Renal pelvis (tissue), 4 donors: Measurements from ENCODE around the gene FCER2. TPM values are rescaled to one million over a fixed set of nuclear protein-coding genes. Genes with fewer than 3 reads are reported as not detected.
"Not testable (repeated sequence)": the region's sequence is repeated elsewhere in the genome, so short reads cannot be mapped to it uniquely, and the experiment has no call there.

Experiments used
- DNase-seq: peaks from one replicate; pipeline ENCODE4 v3.0.0-alpha.2; 2013
- polyA plus RNA-seq, 3 donors: library from polyadenylated mRNA; unstranded; fragments of 120-200 nt; gene quantifications; one replicate each; pipeline ENCODE4 v1.2.1, GENCODE V29; 2013; ENCODE audit not compliant: insufficient read length in 3 of 3

FCER2 gene
- polyA plus RNA-seq, 3 donors = 0.12 to 0.17 TPM; not detected in 1

DNA sequence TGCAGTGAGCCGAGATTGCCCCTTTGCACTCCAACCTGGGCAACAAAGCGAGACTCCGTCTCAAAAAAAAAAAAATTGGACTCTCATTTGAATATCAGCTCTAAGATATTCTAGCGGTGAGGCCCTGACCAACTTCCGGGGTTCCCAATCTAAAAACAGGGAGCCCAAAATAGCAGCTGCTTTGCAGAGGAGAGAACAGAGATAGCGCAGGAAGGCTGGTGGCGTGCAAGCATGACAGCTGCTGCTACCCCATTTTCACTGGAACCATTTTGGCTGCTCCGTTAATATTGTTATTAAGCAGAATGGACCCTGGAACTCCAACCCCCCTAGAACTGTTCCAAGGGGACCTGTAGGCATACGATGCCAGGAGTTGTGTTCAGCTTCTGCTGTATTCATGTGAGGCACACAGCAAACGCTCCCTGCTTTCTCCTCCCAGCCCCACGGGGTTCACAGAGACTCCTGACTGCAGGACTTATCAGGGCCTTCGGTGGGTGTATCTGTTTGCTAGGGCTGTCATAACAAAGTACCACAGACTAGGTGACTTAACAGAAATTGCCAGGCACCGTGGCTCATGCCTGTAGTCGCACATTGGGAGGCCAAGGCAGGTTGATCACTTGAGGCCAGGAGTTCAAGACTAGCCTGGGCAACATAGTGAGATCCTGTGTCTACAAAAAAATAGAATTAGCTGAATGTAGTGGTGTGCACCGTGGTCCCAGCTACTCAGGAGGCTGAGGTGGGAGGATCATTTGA, 53.5 kb downstream of the FCER2 start:
- no peak for DNase-seq

DNA sequence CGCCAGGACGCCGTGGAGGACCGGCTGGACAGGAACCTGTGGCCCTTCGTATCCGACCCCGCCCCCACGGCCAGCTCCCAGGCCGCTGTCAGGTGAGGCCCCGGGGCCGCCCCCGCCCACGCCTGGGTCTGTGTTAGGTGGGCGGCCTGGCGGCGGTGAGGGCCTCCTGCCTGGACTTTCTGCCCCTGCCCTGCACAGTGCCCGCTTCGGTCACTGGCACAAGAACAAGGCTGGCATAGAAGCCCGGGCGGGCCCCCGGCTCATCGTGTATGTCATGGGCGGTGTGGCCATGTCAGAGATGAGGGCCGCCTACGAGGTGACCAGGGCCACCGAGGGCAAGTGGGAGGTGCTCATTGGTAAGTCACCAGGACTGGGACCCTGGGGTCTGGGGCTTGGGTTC, 54.8 kb downstream of the FCER2 start:
- no peak for DNase-seq

DNA sequence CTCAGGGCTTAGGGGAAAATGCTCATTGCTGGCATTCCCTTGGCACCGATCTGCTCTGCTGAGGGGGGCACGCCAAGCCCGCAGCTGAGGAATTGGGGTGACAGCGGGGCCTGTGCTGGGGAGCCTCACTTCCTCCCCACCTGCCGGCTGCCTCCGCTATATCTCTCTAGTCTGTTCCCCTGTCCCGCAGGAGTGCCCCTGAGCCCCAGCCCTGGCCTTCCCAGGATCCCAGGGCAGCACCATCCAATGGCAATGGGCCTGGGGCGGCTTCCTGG, 55.6 kb downstream of the FCER2 start:
- DNase-seq = no peak

DNA sequence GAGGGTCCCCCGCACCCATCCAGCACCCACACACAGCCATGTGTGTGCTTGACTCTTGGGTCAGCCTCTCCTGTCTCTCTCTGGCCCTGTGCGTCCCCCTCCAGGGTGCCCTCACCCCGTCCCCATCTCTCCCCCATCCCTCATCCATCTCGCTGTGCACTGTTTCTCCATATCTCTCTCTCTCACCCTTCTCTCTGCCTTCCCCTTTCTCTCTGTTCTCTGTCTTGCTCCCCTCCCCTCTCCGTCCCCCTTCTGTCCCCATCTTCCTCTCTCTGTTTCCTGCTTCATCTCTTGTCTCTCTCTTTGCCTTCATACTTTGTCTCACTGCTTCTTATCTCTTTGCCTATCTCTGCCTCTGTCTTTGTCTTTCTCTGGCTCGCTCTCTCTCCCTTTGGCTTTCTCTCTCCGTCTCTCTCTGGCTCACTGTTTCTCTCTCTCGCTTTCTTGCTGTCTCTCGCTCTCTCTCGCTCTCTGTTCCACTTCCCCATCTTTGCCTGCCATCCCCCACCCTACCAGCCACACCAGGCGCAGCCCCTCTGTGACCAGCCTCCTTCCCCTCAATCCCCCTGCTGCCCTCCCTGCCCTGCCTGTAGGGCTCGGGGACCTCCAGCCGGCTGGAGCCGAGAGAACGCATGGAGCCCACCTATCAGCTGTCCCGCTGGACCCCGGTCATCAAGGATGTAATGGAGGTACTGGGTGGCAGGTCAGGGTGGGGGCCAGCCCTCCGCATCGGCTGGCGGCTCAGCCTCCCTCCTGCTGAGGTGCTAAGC, 56.1 kb downstream of the FCER2 start:
- no peak for DNase-seq

DNA sequence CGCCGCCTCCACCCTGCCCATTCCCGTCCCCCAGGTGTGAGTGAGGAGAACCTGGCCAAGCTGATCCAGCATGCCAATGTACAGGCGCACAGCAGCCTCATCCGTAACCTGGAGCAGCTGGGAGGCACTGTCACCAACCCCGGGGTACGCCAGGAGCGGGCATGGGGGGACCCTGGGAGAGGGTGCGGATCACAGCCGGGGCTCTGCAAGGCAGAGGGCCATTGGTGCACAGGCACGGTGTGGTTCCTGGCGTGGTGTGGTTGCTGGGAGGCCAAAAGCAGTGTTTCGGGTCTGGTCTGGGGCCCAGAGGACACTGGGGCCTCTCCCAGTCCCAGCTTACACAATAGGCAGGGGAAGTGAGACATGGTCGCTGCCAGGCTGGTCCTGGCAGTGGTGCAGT, 56.8 kb downstream of the FCER2 start:
- no peak for DNase-seq

DNA sequence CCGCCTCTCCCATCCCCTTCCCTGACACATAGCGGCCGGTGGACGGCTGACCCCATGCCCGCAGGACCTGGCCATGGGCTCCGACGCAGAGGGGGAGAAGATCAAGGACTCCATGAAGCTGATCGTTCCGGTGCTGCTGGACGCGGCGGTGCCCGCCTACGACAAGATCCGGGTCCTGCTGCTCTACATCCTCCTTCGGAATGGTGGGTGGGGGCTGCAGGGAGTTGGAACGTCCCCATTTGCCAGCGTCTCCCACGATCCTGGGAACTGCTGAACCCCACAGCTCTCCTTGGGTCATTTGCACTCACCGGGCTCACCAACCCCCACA, 57.4 kb downstream of the FCER2 start:
- no peak for DNase-seq

DNA sequence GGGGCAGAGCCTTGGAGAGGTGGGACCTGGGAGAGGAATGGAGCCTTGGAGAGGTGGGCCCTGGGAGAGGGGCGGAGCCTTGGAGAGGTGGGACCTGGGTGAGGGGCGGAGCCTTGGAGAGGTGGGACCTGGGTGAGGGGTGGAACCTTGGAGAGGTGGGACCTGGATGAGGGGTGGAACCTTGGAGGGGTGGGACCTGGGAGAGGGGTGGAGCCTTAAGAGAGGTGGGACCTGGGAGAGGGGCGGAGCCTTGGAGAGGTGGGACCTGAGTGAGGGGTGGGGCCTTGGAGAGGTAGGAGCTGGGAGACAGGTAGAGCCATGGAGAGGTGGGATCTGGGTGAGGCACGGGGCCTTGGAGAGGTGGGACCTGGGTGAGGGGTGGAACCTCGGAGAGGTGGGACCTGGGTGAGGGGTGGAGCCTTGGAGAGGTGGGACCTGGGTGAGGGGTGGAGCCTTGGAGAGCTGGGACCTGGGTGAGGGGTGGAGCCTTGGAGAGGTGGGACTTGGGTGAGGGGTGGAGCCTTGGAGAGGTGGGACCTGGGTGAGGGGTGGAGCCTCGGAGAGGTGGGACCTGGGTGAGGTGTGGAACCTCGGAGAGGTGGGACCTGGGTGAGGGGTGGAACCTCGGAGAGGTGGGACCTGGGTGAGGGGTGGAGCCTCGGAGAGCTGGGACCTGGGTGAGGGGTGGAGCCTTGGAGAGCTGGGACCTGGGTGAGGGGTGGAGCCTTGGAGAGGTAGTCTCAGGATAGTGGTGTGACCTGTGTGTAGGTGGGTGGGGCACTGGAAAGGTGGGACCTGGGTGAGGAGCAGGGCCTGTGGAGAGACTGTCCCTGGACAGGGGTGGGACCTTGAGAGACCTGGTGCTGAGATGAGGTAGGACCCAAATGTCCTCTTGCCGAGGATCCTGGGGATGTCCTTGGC, 58.0 kb downstream of the FCER2 start:
- not testable (repeated sequence) for DNase-seq

DNA sequence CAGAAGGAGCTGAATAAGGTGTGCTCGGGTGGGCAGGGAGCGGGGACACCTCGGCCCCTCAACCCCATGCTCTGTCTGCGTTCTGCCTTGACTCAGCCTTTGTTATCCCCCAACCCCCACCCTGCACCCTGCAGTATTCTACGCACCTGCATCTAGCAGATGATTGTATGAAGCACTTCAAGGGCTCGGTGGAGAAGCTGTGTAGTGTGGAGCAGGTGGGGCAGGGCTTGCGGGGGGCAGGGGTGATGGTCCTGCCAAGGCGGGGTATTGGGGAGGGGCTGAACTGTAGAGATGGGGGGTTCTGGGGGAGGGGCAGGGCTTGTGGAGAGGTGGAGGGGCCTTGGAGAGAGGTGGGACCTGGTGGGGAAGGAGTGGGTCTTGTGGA, 58.9 kb downstream of the FCER2 start:
- DNase-seq = no peak

DNA sequence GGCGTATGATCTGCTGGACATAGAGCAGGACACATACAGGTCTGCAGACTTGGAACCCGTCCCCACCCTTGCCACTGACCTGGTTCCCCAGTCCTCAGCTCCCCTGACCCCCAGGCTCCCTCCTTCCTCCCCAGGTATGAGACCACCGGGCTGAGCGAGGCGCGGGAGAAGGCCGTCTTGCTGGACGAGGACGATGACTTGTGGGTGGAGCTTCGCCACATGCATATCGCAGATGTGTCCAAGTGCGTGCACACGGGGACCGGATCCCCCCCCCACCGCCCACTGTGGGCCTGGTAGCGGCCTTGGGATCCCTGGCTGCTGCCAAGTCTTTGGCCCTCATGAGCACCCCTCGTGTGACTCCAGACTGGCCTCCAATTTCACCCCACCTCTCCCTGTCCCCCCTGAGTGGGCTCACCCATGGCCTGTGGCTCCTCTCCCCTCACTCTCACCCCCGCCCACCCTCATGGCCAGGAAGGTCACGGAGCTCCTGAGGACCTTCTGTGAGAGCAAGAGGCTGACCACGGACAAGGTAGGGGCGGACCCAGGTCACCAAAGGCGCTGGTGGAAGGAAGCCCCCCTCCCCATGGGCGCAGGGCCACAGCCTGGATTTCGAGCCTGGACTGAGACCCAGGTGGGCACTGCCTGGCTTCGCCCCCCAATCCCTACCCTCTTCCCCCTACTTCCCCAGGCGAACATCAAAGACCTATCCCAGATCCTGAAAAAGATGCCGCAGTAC, 59.5 kb downstream of the FCER2 start:
- no peak for DNase-seq

DNA sequence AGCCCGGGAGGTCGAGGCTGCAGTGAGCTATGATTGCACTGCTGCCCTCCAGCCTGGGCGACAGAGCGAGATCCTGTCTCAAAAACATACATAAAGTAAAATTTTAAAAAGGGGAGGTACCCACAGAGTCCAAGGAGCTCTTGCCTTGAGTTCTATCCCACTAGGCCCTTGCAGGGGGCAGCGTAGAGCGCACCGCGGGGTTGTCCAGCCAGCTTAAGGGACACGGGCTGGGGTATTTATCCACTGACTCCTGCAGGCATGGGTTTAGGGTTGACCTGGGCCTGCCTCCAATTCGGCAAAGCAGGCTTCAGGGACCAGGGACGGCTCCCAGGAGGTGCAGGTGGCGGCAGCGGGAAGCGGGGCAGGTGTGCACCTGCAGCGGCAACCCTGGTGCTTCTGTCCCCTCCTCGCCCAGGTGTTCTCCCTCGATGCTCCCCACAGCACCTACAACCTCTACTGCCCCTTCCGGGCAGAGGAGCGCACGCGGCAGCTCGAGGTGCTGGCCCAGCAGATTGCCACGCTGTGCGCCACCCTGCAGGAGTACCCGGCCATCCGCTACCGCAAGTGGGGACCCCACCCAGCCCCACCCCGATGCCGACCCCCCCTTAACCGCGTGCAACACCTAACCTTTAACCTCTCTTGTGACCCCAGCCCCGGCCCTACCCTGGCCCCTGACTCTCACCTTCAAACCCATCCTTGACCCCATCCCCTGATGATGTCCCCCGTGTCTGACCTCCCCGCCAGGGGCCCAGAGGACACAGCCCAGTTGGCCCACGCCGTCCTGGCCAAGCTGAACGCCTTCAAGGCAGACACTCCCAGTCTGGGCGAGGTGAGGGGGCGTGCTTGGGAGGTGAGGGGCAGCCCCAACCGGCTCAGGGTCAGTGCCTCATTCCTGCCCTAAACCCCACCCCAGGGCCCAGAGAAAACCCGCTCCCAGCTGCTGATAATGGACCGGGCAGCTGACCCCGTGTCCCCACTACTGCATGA, 60.3 kb downstream of the FCER2 start:
- DNase-seq = no peak

DNA sequence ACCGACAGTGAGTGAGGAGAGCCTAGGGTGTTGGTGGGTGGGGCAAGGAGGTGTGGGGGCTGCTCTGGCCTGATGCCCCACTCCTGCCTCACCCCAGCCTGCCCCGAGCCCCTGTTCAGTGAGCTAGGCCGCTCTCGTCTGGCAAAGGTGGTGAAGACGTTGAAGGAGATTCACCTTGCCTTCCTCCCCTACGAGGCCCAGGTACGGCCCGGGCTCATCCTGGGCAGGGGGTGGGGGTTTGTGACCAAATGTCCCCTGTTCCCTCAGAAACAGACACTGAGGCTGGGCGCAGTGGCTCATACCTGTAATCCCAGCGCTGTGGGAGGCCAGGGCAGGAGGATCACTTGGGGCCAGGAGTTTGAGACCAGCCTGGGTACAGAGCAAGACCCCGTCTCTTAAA, 61.1 kb downstream of the FCER2 start:
- DNase-seq = no peak

DNA sequence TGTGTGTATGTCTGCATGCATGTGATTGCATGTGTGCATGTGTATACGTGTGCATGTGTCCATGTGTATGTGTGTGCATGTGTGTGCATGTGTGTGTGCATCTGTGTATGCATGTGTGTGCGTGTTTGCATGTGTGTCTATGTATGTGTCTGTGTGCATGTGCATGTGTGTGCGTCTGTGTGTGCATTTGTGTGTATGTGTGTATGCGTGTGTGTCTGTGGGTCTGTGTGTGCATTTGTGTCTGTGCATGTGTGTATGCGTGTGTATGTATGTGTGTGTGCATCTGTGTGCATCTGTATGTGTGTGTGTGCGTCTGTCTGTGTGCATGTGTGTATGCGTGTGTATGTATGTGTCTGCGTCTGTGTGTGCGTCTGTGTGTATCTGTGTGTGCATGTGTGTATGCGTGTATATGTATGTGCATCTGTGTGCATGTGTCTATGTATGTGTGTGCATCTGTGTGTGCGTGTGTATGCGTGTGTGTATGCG, 62.0 kb downstream of the FCER2 start:
- no peak for DNase-seq

DNA sequence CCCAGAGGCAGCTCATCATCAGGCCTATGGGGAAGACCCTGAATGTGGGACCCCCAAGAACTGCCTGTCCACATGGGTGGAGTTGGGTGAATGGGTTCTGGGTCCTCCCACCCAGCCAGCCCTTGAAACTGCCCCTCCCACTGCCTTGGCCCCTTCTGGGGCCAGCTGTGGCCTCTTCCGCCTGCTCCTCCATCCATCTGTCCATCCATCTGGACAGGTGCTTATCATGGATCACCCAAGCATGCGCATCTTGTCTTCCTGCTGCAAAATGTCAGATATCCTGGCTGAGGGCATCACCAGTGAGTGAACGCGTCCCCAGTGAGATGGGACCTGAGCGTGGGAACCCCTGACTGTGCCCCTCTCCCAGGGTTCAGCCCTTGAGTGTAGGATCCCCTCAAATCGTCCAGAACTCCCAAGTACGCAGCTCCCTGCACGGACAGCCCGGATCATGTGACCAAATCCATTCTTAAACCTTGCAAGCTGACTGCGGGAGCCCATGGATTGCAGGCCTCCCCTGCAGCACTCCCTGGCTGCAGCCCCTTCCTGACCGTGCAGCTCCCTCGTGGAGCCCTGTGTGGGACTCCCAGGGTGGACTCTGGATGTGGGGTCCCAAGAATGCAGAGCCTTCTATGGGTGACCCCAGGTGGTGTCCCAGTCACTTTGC, 63.0 kb downstream of the FCER2 start:
- DNase-seq = no peak

Other genes starting within 250 kb of the FCER2 start
- 10 to 100 TPM in 1 of 3 donors, 1 to 10 TPM in 2; 7.0 to 10.8 (median 9.2) TPM for gene PEX11G, start 213.1 kb downstream of the FCER2 start, polyA plus RNA-seq
- gene ZNF358, start 186.0 kb downstream of the FCER2 start, polyA plus RNA-seq = 10 to 100 TPM; 53.7 to 70.8 (median 64.5) TPM
- 10 to 100 TPM; 18.5 to 20.0 (median 19.8) TPM for gene MCOLN1, start 179.5 kb downstream of the FCER2 start, polyA plus RNA-seq
- 10 to 100 TPM; 42.2 to 46.0 (median 42.8) TPM for gene PNPLA6, start 166.4 kb downstream of the FCER2 start, polyA plus RNA-seq
- gene CAMSAP3, start 106.3 kb downstream of the FCER2 start, polyA plus RNA-seq = 10 to 100 TPM; 25.0 to 28.6 (median 26.2) TPM
- 10 to 100 TPM; 37.5 to 47.5 (median 44.2) TPM for gene XAB2, start 72.6 kb downstream of the FCER2 start, polyA plus RNA-seq
- gene PET100, start 72.3 kb downstream of the FCER2 start, polyA plus RNA-seq = 100 to 1,000 TPM; 105 to 133 (median 113) TPM
- 1 to 10 TPM in 2 of 3 donors, under 1 TPM in 1; 0.91 to 2.1 (median 1.0) TPM for gene PCP2, start 68.4 kb downstream of the FCER2 start, polyA plus RNA-seq
- gene STXBP2, start 65.0 kb downstream of the FCER2 start, polyA plus RNA-seq = 10 to 100 TPM; 61.8 to 89.2 (median 81.4) TPM
- gene RETN, start 33.1 kb downstream of the FCER2 start, polyA plus RNA-seq = 1 to 10 TPM; 1.3 to 2.2 (median 1.4) TPM
- under 1 TPM; 0.21 to 0.53 (median 0.21) TPM for gene MCEMP1, start 25.0 kb downstream of the FCER2 start, polyA plus RNA-seq
- 10 to 100 TPM; 60.2 to 81.9 (median 65.1) TPM for gene TRAPPC5, start 21.3 kb downstream of the FCER2 start, polyA plus RNA-seq
- gene CLEC4G, start 30.0 kb upstream of the FCER2 start, polyA plus RNA-seq = not detected
- 1 to 10 TPM in 2 of 3 donors, under 1 TPM in 1; 1.00 to 1.9 (median 1.5) TPM for gene CD209, start 45.4 kb upstream of the FCER2 start, polyA plus RNA-seq
- 1 to 10 TPM; 2.4 to 3.9 (median 3.9) TPM for gene CLEC4M, start 61.1 kb upstream of the FCER2 start, polyA plus RNA-seq
- gene EVI5L, start 128.1 kb upstream of the FCER2 start, polyA plus RNA-seq = 10 to 100 TPM; 17.1 to 18.4 (median 18.2) TPM
- 10 to 100 TPM in 1 of 3 donors, 1 to 10 TPM in 2; 9.0 to 10.1 (median 9.6) TPM for gene PRR36, start 172.3 kb upstream of the FCER2 start, polyA plus RNA-seq
- 1 to 10 TPM; 2.8 to 4.1 (median 3.9) TPM for gene LRRC8E, start 186.4 kb upstream of the FCER2 start, polyA plus RNA-seq
- 10 to 100 TPM; 31.3 to 40.5 (median 36.4) TPM for gene MAP2K7, start 201.7 kb upstream of the FCER2 start, polyA plus RNA-seq
- gene TGFBR3L, start 212.7 kb upstream of the FCER2 start, polyA plus RNA-seq = 1 to 10 TPM in 1 of 3 donors, under 1 TPM in 2; 0.70 to 1.3 (median 0.97) TPM
- gene SNAPC2, start 218.2 kb upstream of the FCER2 start, polyA plus RNA-seq = 10 to 100 TPM; 15.7 to 24.0 (median 23.0) TPM
- gene CTXN1, start 224.0 kb upstream of the FCER2 start, polyA plus RNA-seq = 10 to 100 TPM; 26.8 to 41.4 (median 35.9) TPM
- gene TIMM44, start 241.5 kb upstream of the FCER2 start, polyA plus RNA-seq = 10 to 100 TPM; 53.5 to 57.0 (median 55.5) TPM